Measurements from ENCODE around the gene PPP1R3G.

- no peak for TF ChIP-seq CTCF (conservative IDR thresholded peaks at IDR 0.05)
- no peak for TF ChIP-seq ZFX (IDR thresholded peaks at IDR 0.05)
Observed at GRCh38 chr6:5098501-5099270, 13.5 kb downstream of the PPP1R3G start.

Data from C4-2B (cell line).